GM12875 (cell line): Measurements from ENCODE around the gene ATP23.

ENCODE experiments used
- H3K4me3 ChIP-seq: one replicate; pipeline ENCODE4 v1.5.1; 2011; ENCODE audit warnings: low read depth, low read length, control low read depth
- TF ChIP-seq, protein P1 (sequence below): IDR thresholded peaks from 2 replicates; pipeline ENCODE4 v1.5.1; 2011; ENCODE audit warnings: low read depth, mild to moderate bottlenecking, control low read depth, inconsistent platforms, low read length, moderate library complexity, borderline replicate concordance; ENCODE audit not compliant: insufficient read depth

ATP23 gene

DNA sequence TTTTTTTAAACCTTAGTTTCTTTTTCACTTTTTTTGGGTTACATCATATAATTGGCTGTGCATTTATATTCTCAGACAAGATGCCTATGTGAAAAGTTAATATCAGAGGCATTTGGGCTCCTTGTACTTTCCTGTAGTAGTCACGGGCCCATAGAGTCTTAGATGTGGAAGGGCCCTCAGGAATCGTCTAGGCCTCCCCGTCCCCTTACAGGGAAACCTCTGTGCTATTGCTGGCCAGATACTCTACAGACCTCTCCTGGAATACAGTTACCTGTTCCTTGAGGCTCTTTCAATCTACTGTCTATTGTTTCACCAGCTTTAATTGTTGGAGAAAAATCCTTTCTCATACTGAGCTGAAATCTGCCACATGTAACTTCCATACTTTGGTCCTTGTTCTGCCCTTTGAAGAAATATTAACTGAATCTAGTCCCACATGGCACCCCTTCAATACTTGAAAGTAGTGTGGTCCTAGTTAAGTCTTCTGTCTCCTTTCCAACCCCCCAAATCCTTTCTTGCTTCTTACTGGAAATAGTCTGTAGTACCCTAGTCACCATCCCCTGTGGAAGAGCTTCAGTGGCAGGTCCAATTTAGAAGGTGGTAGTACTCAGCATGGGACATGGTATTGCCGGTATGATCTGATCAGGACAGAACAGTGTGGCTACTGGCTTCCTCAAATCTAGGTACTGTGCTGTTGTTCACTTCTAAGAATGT is 3.1 kb downstream of the ATP23 start:
- H3K4me3 ChIP-seq: no peak overlapping the region
- TF ChIP-seq, protein P1, sequence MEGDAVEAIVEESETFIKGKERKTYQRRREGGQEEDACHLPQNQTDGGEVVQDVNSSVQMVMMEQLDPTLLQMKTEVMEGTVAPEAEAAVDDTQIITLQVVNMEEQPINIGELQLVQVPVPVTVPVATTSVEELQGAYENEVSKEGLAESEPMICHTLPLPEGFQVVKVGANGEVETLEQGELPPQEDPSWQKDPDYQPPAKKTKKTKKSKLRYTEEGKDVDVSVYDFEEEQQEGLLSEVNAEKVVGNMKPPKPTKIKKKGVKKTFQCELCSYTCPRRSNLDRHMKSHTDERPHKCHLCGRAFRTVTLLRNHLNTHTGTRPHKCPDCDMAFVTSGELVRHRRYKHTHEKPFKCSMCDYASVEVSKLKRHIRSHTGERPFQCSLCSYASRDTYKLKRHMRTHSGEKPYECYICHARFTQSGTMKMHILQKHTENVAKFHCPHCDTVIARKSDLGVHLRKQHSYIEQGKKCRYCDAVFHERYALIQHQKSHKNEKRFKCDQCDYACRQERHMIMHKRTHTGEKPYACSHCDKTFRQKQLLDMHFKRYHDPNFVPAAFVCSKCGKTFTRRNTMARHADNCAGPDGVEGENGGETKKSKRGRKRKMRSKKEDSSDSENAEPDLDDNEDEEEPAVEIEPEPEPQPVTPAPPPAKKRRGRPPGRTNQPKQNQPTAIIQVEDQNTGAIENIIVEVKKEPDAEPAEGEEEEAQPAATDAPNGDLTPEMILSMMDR: no peak

DNA sequence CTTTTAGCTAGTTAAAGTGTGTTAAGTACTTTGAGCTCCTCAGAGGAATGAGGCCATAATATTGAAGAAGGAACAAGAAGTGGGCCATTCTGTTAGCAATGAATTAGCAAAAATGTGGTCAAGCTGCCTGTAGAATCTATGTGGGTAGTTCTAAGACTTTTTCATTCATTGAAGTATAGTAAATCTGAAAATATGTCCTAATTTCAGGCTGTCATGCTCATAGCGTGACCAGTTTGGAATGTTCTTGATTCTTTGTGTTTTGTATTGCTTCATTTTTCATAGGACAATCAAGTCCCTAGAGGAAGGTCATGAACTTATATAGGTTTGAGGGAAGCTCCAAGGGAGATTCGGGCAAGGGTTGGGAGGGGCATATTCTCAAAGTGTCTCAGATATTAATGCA is 11.4 kb downstream of the ATP23 start:
- TF ChIP-seq, protein P1: no peak
- no peak overlapping the region for H3K4me3 ChIP-seq

DNA sequence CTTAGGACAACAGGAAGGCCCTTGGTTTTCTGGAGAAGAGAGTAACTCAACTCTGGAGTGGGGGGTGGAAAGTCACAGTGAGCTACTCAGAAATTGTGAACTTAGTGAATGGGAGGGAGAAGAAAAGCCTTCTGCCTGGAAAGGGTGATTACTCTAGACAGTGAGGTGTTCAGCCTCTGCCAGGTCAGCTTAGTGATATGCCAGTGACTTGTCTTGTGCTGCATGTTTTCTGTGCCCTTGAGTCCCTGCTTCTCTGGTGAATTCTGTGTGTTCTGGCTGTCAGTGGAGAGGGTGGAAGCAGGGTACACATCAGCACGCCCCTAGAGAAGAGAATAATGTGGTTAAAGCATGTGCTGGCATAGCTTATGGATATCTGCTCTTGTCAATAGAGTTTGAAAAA is 13.4 kb downstream of the ATP23 start:
- H3K4me3 ChIP-seq: no peak overlapping the region
- TF ChIP-seq, protein P1: no peak

DNA sequence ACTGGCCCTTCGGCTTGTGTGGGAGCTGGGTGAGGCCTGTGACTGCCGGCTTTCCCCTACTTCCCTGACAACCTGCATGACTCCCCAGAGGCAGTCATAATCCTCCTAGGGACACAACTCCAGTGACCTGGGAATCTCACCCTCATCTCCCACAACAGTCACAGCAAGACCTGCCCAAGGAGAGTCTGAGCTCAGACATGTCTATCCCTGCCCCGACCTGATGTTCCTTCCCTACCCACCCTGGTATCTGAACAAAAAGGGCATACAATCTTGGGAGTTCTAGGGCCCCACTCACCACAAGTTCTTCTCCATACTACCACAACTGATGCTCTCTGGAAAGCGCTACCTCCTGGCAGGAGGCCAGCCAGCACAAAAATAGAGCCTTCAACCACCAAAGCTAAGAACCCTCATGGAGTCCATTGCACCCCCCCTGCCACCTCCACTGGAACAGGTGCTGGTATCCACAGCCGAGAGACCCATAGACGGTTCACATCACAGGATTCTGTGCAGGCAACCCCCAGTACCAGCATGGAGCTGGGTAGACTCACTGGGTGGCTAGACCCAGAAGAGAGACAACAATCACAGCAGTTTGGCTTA is 16.8 kb downstream of the ATP23 start:
- H3K4me3 ChIP-seq: no peak overlapping the region
- TF ChIP-seq, protein P1: no peak

DNA sequence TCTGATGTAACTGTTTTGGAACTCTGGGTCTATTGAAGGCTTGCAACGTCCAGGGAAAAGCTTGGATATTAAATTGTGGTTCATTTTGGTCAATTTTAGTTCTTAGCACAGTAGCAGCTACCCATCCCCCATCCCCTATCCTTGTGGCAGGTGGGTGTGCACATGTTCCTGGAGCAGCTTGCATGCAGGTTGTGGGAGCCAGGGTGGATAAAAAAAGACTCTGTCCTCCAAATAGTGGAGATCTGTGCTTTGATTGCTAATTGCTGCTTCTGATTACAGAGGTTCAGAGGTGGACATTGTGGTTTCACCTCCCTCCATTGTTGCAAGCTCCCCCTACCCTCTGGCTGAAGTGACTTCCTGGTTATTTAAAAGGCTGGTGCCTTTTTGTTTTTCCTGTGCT is 23.1 kb downstream of the ATP23 start:
- H3K4me3 ChIP-seq: no peak overlapping the region
- TF ChIP-seq, protein P1: no peak

DNA sequence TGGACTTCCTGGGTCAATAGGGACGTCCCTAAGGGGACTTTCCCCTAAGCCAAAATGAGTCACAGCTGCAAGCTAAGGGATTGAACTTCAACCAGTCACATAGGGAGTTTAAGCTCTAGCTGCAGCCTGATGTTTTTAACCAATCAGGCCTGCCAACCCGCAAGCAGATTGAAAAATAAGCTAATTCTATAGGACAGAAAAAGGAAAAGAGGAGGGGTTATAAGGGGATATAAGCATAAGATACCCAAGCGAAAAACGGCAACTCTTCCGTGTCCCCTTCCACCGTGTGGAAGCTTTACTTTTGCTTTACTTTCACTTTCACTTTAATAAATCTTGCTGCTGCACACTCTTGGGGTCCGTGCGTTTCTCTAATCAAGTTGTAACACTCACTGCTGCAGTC is 24.4 kb downstream of the ATP23 start:
- TF ChIP-seq, protein P1: no peak
- H3K4me3 ChIP-seq: no peak overlapping the region

DNA sequence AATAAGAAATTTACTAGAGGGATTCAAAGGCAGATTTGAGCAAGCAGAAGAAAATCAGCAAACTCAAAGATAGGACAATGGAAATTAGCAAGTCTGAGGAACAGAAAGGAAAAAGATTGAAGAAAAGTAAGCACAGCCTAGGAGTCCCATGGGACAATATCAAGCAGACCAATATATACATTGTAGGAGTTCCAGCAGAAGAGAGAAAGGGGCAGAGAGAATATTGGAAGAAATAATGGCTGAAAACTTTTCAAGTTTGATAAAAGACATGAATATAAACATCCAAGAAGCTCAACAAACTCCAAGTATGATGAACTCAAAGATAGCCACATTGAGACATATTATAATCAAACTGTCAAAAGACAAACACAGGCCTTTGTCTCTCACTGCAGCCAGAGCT is 25.2 kb downstream of the ATP23 start:
- no peak overlapping the region for H3K4me3 ChIP-seq
- TF ChIP-seq, protein P1: no peak
